GM12878 (cell line): ENCODE data around the gene FUBP1. TPM values are rescaled to one million over a fixed set of nuclear protein-coding genes. Genes with fewer than 3 reads are reported as not detected.

ENCODE experiments used
- CHD1 ChIP-seq: IDR thresholded peaks from 2 replicates; pipeline ENCODE4 v1.6.1; 2012; ENCODE audit warnings: low read depth, low read length, improper control_type of control experiment
- CREB1 ChIP-seq: IDR thresholded peaks from 2 replicates; pipeline ENCODE4 v1.6.1; 2012; ENCODE audit warnings: low read depth, mild to moderate bottlenecking, inconsistent platforms
- EGR1 ChIP-seq, 2 experiments: IDR thresholded peaks; 1 replicate in 1 of 2; 2 replicates in 1 of 2; pipeline ENCODE4 v1.6.1; 2011 to 2012; ENCODE audit warnings: low read depth in 2 of 2, low read length in 2 of 2, borderline replicate concordance in 1 of 2, mild to moderate bottlenecking in 1 of 2, moderate library complexity in 1 of 2
- EP300 ChIP-seq, 2 experiments: fragments of 150-350 bp in 1 of 2; IDR thresholded peaks; 2 replicates each; pipeline ENCODE4 v1.6.1; 2011 to 2012; ENCODE audit warnings: low read depth in 2 of 2, low read length in 2 of 2, borderline replicate concordance in 1 of 2, improper control_type of control experiment in 1 of 2, inconsistent platforms in 1 of 2; ENCODE audit not compliant: control insufficient read depth in 1 of 2
- ESRRA ChIP-seq: IDR thresholded peaks from 2 replicates; pipeline ENCODE4 v1.6.1; 2012; ENCODE audit warnings: mild to moderate bottlenecking, low read length, improper control_type of control experiment
- IRF4 ChIP-seq: IDR thresholded peaks from 2 replicates; pipeline ENCODE4 v1.6.1; 2011; ENCODE audit warnings: low read depth, low read length
- JUNB ChIP-seq: IDR thresholded peaks from 2 replicates; pipeline ENCODE4 v1.6.1; 2016; ENCODE audit warnings: antibody characterized with exemption, mild to moderate bottlenecking
- LARP7 ChIP-seq: fragments of 450-650 bp; IDR thresholded peaks from 2 replicates; pipeline ENCODE4 v1.6.1; 2017; ENCODE audit warnings: mild to moderate bottlenecking
- NRF1 ChIP-seq: conservative IDR thresholded peaks from 2 replicates; pipeline ENCODE4 v1.6.1; 2011; ENCODE audit warnings: mild to moderate bottlenecking, low read depth, low read length, improper control_type of control experiment
- SP1 ChIP-seq: IDR thresholded peaks from one replicate; pipeline ENCODE4 v1.6.1; 2011; ENCODE audit warnings: low read depth, low read length
- SUZ12 ChIP-seq: fragments of 200-600 bp; sonication (generic); IDR thresholded peaks from one replicate; pipeline ENCODE4 v1.6.1; 2018; ENCODE audit warnings: antibody characterized with exemption, mild to moderate bottlenecking; ENCODE audit not compliant: unreplicated experiment
- TBL1XR1 ChIP-seq: IDR thresholded peaks from 2 replicates; pipeline ENCODE4 v1.6.1; 2012; ENCODE audit warnings: low read depth, low read length, improper control_type of control experiment
- polyA plus RNA-seq, 11 experiments: library from polyadenylated mRNA; depleted of rRNA in 4 of 11; unstranded in 6 of 11; stranded (reverse) in 5 of 11; fragments of >200 nt; fragmentation: Nextera tagmentation in 4 of 11; fragmentation: Illumina TruSeq in 1 of 11; extraction: Ambion mirVana in 4 of 11; extraction: Trizol in 1 of 11; gene quantifications; 1 replicate in 1 of 11; 2 replicates in 10 of 11; pipeline versions ENCODE4 v1.2.1 to v1.2.3, GENCODE V29; 2011 to 2016; ENCODE audit warnings: inconsistent platforms in 2 of 11, missing spikeins in 2 of 11, low read depth in 1 of 11
- total RNA-seq, 4 experiments: library from RNA; depleted of rRNA in 3 of 4; stranded (reverse); fragments of >200 nt in 3 of 4; fragmentation: Illumina TruSeq in 1 of 4; extraction: Trizol in 1 of 4; gene quantifications; 2 replicates each; pipeline versions ENCODE4 v1.2.1 to v1.2.3, GENCODE V29; 2013 to 2021
- TF ChIP-seq, protein P1 (sequence below): IDR thresholded peaks from 2 replicates; pipeline ENCODE4 v1.6.1; 2012; ENCODE audit warnings: mild to moderate bottlenecking, low read depth, low read length
- TF ChIP-seq, protein P2 (sequence below): IDR thresholded peaks from 2 replicates; pipeline ENCODE4 v1.6.1; 2012; ENCODE audit warnings: improper control_type of control experiment, low read depth, low read length; ENCODE audit not compliant: insufficient replicate concordance
- TF ChIP-seq, protein P3 (sequence below): IDR thresholded peaks from 2 replicates; pipeline ENCODE4 v1.6.1; 2011; ENCODE audit warnings: low read depth, low read length, improper control_type of control experiment, borderline replicate concordance

Gene FUBP1
- total and polyA plus RNA-seq, 10 of the 15 experiments (the other 5 are each of a cell fraction or from before 2014, with no cell fraction given): 110 to 343 (median 191) TPM

DNA sequence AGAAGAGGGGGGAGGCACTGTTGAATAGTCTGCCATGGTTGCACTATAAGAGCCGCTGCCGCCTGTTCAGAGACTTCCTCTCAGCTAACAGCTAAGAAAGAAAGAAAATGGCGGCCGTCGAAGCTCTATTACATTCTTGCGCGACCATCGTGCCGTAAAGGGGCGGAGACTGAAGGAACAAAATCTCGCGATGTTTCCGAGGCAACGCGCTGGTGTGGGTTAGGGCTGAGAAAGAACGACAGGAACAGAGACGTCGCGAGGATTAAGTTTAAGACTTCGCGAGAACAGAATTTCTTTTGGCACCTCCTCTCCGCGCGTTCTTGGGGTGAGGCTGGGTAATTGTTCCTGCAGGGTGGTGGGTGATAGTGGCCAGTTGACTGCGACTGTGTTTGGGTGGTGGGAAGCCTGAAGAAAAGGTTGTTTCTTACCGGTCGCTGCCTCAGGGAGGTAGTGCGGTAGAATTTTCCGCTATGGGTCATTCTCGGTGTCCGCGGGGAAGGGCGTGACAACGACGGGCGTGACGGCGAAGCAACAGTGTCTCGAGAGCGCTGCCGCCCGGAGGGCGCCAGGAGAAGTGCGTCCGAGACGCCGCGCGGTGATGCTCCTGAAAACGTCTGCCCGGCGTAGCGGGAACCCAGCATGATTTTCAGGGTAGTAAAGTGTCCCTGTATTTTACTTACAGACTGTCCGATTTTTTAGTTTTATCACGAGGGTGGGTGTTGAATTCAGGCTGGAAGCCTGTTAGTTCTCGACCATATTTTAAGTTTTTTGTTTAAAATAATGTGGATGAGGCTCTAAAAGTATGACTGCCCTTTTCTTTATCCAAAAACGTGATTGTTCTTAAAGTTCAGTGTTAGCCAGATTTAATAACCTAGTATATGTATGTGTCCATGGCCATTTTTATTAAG lies at the start of gene FUBP1 (continued):
- TF ChIP-seq, protein P1, sequence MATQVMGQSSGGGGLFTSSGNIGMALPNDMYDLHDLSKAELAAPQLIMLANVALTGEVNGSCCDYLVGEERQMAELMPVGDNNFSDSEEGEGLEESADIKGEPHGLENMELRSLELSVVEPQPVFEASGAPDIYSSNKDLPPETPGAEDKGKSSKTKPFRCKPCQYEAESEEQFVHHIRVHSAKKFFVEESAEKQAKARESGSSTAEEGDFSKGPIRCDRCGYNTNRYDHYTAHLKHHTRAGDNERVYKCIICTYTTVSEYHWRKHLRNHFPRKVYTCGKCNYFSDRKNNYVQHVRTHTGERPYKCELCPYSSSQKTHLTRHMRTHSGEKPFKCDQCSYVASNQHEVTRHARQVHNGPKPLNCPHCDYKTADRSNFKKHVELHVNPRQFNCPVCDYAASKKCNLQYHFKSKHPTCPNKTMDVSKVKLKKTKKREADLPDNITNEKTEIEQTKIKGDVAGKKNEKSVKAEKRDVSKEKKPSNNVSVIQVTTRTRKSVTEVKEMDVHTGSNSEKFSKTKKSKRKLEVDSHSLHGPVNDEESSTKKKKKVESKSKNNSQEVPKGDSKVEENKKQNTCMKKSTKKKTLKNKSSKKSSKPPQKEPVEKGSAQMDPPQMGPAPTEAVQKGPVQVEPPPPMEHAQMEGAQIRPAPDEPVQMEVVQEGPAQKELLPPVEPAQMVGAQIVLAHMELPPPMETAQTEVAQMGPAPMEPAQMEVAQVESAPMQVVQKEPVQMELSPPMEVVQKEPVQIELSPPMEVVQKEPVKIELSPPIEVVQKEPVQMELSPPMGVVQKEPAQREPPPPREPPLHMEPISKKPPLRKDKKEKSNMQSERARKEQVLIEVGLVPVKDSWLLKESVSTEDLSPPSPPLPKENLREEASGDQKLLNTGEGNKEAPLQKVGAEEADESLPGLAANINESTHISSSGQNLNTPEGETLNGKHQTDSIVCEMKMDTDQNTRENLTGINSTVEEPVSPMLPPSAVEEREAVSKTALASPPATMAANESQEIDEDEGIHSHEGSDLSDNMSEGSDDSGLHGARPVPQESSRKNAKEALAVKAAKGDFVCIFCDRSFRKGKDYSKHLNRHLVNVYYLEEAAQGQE: no peak
- no peak for TF ChIP-seq SUZ12
- peak; percentile 42 for TF ChIP-seq LARP7
- 0 out of 2 replicates have a peak, but pooled peaks have one; percentile 20 for TF ChIP-seq ESRRA
- TF ChIP-seq, protein P2, sequence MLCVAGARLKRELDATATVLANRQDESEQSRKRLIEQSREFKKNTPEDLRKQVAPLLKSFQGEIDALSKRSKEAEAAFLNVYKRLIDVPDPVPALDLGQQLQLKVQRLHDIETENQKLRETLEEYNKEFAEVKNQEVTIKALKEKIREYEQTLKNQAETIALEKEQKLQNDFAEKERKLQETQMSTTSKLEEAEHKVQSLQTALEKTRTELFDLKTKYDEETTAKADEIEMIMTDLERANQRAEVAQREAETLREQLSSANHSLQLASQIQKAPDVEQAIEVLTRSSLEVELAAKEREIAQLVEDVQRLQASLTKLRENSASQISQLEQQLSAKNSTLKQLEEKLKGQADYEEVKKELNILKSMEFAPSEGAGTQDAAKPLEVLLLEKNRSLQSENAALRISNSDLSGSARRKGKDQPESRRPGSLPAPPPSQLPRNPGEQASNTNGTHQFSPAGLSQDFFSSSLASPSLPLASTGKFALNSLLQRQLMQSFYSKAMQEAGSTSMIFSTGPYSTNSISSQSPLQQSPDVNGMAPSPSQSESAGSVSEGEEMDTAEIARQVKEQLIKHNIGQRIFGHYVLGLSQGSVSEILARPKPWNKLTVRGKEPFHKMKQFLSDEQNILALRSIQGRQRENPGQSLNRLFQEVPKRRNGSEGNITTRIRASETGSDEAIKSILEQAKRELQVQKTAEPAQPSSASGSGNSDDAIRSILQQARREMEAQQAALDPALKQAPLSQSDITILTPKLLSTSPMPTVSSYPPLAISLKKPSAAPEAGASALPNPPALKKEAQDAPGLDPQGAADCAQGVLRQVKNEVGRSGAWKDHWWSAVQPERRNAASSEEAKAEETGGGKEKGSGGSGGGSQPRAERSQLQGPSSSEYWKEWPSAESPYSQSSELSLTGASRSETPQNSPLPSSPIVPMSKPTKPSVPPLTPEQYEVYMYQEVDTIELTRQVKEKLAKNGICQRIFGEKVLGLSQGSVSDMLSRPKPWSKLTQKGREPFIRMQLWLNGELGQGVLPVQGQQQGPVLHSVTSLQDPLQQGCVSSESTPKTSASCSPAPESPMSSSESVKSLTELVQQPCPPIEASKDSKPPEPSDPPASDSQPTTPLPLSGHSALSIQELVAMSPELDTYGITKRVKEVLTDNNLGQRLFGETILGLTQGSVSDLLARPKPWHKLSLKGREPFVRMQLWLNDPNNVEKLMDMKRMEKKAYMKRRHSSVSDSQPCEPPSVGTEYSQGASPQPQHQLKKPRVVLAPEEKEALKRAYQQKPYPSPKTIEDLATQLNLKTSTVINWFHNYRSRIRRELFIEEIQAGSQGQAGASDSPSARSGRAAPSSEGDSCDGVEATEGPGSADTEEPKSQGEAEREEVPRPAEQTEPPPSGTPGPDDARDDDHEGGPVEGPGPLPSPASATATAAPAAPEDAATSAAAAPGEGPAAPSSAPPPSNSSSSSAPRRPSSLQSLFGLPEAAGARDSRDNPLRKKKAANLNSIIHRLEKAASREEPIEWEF: no peak
- TF ChIP-seq, protein P3, sequence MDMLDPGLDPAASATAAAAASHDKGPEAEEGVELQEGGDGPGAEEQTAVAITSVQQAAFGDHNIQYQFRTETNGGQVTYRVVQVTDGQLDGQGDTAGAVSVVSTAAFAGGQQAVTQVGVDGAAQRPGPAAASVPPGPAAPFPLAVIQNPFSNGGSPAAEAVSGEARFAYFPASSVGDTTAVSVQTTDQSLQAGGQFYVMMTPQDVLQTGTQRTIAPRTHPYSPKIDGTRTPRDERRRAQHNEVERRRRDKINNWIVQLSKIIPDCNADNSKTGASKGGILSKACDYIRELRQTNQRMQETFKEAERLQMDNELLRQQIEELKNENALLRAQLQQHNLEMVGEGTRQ: no peak
- TF ChIP-seq NRF1: 0 out of 2 replicates have a peak, but pooled peaks have one; percentile 12
- peak; percentile 62 for TF ChIP-seq IRF4
- peak; percentile 77 for TF ChIP-seq CREB1
- no peak; a peak in 1 of 3 replicates for TF ChIP-seq EGR1 (IDR thresholded peaks at IDR 0.05; ENCODE audit: borderline replicate concordance in 1 of 2, low read depth in 2 of 2, low read length in 2 of 2)
- no peak for TF ChIP-seq EP300 (IDR thresholded peaks at IDR 0.05; ENCODE audit: borderline replicate concordance in 1 of 2, control insufficient read depth in 1 of 2, low read depth in 2 of 2, low read length in 2 of 2)
- no peak for TF ChIP-seq SP1
- TF ChIP-seq CHD1: 0 out of 2 replicates have a peak, but pooled peaks have one; percentile 16
- TF ChIP-seq JUNB: no peak
- TF ChIP-seq TBL1XR1: no peak
- TF ChIP-seq, all 136 proteins: peak for 61
